Lower leg skin (tissue), 3 donors: Measurements from ENCODE around the gene RNF180.
"Not testable (repeated sequence)": the region's sequence is repeated elsewhere in the genome, so short reads cannot be mapped to it uniquely, and the experiment has no call there.

ENCODE experiments used
- CTCF ChIP-seq, 3 donors: fragments of 450-650 bp; IDR thresholded peaks; one replicate each; pipeline ENCODE4 v1.5.1; 2016; ENCODE audit warnings: antibody characterized with exemption in 3 of 3, mild to moderate bottlenecking in 3 of 3, moderate library complexity in 2 of 3
- POLR2A ChIP-seq, 2 donors: fragments of 450-650 bp; IDR thresholded peaks; one replicate each; pipeline ENCODE4 v1.6.1; 2016 to 2017; ENCODE audit warnings: antibody characterized with exemption in 2 of 2, mild to moderate bottlenecking in 1 of 2, moderate library complexity in 1 of 2

DNA sequence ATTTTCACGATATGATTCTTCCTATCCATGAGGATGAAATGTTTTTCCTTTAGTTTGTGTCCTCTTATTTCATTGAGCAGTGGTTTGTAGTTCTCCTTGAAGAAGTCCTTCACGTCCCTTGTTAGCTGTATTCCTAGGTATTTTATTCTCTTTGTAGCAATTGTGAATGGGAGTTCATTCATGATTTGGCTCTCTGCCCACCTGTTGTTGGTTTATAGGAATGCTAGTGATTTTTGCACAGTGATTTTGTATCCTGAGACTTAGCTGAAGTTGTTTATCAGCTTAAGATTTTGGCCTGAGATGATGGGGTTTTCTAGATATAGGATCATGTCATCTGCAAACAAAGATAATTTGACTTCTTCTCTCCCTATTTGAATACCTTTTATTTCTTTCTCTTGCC lies 122.9 kb downstream of the RNF180 start:
- not testable (repeated sequence) for TF ChIP-seq CTCF, POLR2A (IDR thresholded peaks at IDR 0.05)
